ENCODE data around the gene NAGA. TPM values are rescaled to one million over a fixed set of nuclear protein-coding genes. Genes with fewer than 3 reads are reported as not detected.

NAGA gene
- total and polyA plus RNA-seq, 2 of the 4 experiments (the other 2 are of a cell fraction), result 34.3 to 44.8 TPM

- ChIA-PET POLR2A (ENCODE audit: unreplicated experiment) (no interaction called here), CTCF (no interaction called here)
- no peak overlapping the region for H3K23ac ChIP-seq (ENCODE audit: low read depth, low read length)
- H3K27me3 ChIP-seq (ENCODE audit: control insufficient read depth, insufficient read depth, low read length), result no peaks in the 10 kb centered on the region
- TF ChIP-seq CTCF (conservative IDR thresholded peaks at IDR 0.05; ENCODE audit: low read depth, low read length), result no peak
- no peak for TF ChIP-seq USF2 (IDR thresholded peaks at IDR 0.05; ENCODE audit: low read depth, low read length)
- in situ Hi-C loops (cut with MboI; ENCODE audit: low sequenced_read_pairs), result no loop called here
- no peak overlapping the region for H3K56ac ChIP-seq (ENCODE audit: extremely low read depth, insufficient read depth, low read length)
- no peak overlapping the region for H3K27ac ChIP-seq (ENCODE audit: insufficient read depth, low read length)
- H2BK5ac ChIP-seq (ENCODE audit: low read depth, low read length, poor library complexity, severe bottlenecking), result no peak overlapping the region
- no peak overlapping the region for H3K4me3 ChIP-seq (ENCODE audit: insufficient read depth, low read depth, low read length)
- H2AK9ac ChIP-seq (replicated peaks; ENCODE audit: low read depth, low read length, poor library complexity), result no peak overlapping the region
- intact Hi-C loops (cut with micrococcal nuclease), result no loop called here
- H4K5ac ChIP-seq (ENCODE audit: low read depth, low read length), result no peak overlapping the region
- no peak overlapping the region for H3K14ac ChIP-seq (replicated peaks; ENCODE audit: low read depth, low read length)
- dilution Hi-C loops (cut with HindIII; ENCODE audit: low sequenced_read_pairs, unreplicated experiment), result no loop called here
- no peak for ATAC-seq (ENCODE audit: low read depth)
- no peak overlapping the region for H2AK5ac ChIP-seq (ENCODE audit: low read depth, low read length)
- no peak overlapping the region for H4K91ac ChIP-seq (ENCODE audit: insufficient read depth, low read depth, low read length)
- peaks cover 21% of the 10 kb centered on the region for H3K36me3 ChIP-seq (ENCODE audit: control insufficient read depth, insufficient read depth, low read length)
- no peak overlapping the region for H2AFZ ChIP-seq (replicated peaks; ENCODE audit: low read length, poor library complexity)
- DNase-seq, result no peak
- no peaks in the 10 kb centered on the region for H3K9me3 ChIP-seq (ENCODE audit: control insufficient read depth, insufficient read depth, low read length)
- H3K9ac ChIP-seq (ENCODE audit: low read depth, low read length), result no peak overlapping the region
- 0 out of 2 replicates have a peak, but pooled peaks cover 5% of the 10 kb centered on the region for H3K9me1 ChIP-seq (ENCODE audit: insufficient read depth, low read length)
- H2BK20ac ChIP-seq (ENCODE audit: low read depth, low read length), result no peak overlapping the region
- H2BK120ac ChIP-seq (ENCODE audit: low read depth, low read length), result no peak overlapping the region
- BruUV-seq (replicated peaks), result no TSS peak
- H2BK15ac ChIP-seq (ENCODE audit: low read depth, low read length), result no peak overlapping the region
- no peak overlapping the region for H3K18ac ChIP-seq (ENCODE audit: low read depth, low read length)
- H3K4me2 ChIP-seq (ENCODE audit: low read depth, low read length), result no peak overlapping the region
- no peak overlapping the region for H4K8ac ChIP-seq (ENCODE audit: low read depth in 2 of 2, low read length in 2 of 2)
- 0 out of 2 replicates have a peak, but pooled peaks cover 4% of the 10 kb centered on the region for H4K20me1 ChIP-seq (ENCODE audit: insufficient read depth, low read length)
- peaks cover 3% of the 10 kb centered on the region for H3K4me1 ChIP-seq (ENCODE audit: control insufficient read depth, insufficient read depth, low read length)
- 98% methylated on average over 8 of the region's 10 CpGs; no CpG with 5 or more reads in 1 of the 2 experiments for WGBS, 2 experiments (ENCODE audit: extremely low coverage in 2 of 2, insufficient read length in 1 of 2)
- no peak overlapping the region for H3K4ac ChIP-seq (ENCODE audit: low read depth, low read length)
- H3K79me1 ChIP-seq (ENCODE audit: low read depth in 1 of 2, low read length in 2 of 2), result peaks cover 0 to 32% of the 10 kb centered on the region in 2 experiments; a peak in 3 of 4 replicates
These were observed 3.7 kb downstream of the NAGA start for GRCh38 chr22:42066937-42067336.
